GM18526 (cell line): ENCODE measurements around the gene KRT71.

Source experiments
- POLR2A ChIP-seq: IDR thresholded peaks from 3 replicates; pipeline ENCODE4 v1.6.1; 2011; ENCODE audit not compliant: insufficient read length; ENCODE audit errors: extremely low read depth

Gene KRT71

GRCh38 chr12:52555577-52555976 lies 2.6 kb upstream of the KRT71 start:
- TF ChIP-seq POLR2A, result no peak

GRCh38 chr12:52552055-52552454 lies 890 bp downstream of the KRT71 start:
- TF ChIP-seq POLR2A, result no peak

- no peak for TF ChIP-seq POLR2A
Observed at GRCh38 chr12:52551216-52551865, 1.6 kb downstream of the KRT71 start.

GRCh38 chr12:52546126-52546525 lies 6.8 kb downstream of the KRT71 start:
- no peak for TF ChIP-seq POLR2A

- no peak for TF ChIP-seq POLR2A
Observed at GRCh38 chr12:52543985-52544883, 8.7 kb downstream of the KRT71 start.

- TF ChIP-seq POLR2A, result no peak
Observed at GRCh38 chr12:52542785-52543318, 10.1 kb downstream of the KRT71 start.

- TF ChIP-seq POLR2A, result no peak
Observed at GRCh38 chr12:52542157-52542556, 10.8 kb downstream of the KRT71 start.

GRCh38 chr12:52541709-52542108 lies 11.2 kb downstream of the KRT71 start:
- TF ChIP-seq POLR2A, result no peak

GRCh38 chr12:52540531-52540930 lies 12.4 kb downstream of the KRT71 start:
- TF ChIP-seq POLR2A, result no peak

GRCh38 chr12:52539821-52540173 lies 13.1 kb downstream of the KRT71 start:
- TF ChIP-seq POLR2A, result no peak

- no peak for TF ChIP-seq POLR2A
Observed at GRCh38 chr12:52539083-52539820, 13.7 kb downstream of the KRT71 start.

GRCh38 chr12:52537101-52537500 lies 15.8 kb downstream of the KRT71 start:
- no peak for TF ChIP-seq POLR2A

GRCh38 chr12:52535574-52535973 lies 17.4 kb downstream of the KRT71 start:
- TF ChIP-seq POLR2A, result no peak

- TF ChIP-seq POLR2A, result no peak
Observed at GRCh38 chr12:52534482-52534881, 18.5 kb downstream of the KRT71 start.

- TF ChIP-seq POLR2A, result no peak
Observed at GRCh38 chr12:52533686-52534470, 19.1 kb downstream of the KRT71 start.
